Uterus (tissue), 2 donors: ENCODE measurements around the gene GALNT14.

ENCODE experiments used
- CTCF ChIP-seq, 4 experiments: fragments of 200-600 bp in 2 of 4; fragments of 450-650 bp in 2 of 4; sonication (generic) in 2 of 4; IDR thresholded peaks; one replicate each; pipeline ENCODE4 v1.5.1; 2016 to 2019; ENCODE audit warnings: antibody characterized with exemption in 4 of 4, mild to moderate bottlenecking in 2 of 4, moderate library complexity in 1 of 4
- POLR2A ChIP-seq, 2 donors: fragments of 450-650 bp; IDR thresholded peaks; one replicate each; pipeline ENCODE4 v1.6.1; 2016; ENCODE audit warnings: antibody characterized with exemption in 2 of 2, mild to moderate bottlenecking in 1 of 2, moderate library complexity in 1 of 2

DNA sequence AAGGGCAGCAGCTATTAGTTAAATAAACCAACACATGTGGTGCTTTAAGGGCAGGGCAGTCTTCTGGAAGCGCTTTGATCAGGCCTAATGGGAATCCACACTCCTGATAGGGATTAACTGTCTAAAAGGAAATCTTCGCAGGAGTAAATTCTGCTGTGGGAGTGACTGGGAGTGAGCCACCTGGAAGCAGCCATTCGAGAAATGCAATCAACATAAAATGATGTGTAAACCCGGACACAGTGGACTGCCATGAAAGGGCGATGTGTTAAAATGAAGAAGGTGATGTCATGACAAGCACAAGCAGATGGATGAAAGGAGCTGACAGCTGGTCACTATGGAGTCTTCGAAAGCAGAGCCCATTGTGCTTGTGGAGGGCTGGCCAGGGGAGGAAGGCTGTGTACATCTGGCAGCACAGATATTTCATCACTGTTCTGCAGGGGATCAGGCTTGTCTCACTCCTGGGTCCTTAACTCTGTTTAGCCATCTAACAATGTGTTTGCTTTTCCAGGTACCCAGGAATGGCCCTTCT, 24.8 kb upstream of the GALNT14 start:
- TF ChIP-seq CTCF (IDR thresholded peaks at IDR 0.05) = no peak
- no peak for TF ChIP-seq POLR2A (IDR thresholded peaks at IDR 0.05)
